Stomach smooth muscle (tissue), 2 donors: Measurements from ENCODE around the gene SLC25A12.

Source experiments
- H3K27ac ChIP-seq: one replicate; pipeline ENCODE4 v1.7.0; 2013; ENCODE audit warnings: mild to moderate bottlenecking, low read length, inconsistent platforms
- H3K27me3 ChIP-seq, 2 donors: one replicate each; pipeline ENCODE4 v1.7.0; 2013; ENCODE audit warnings: low read length in 2 of 2; ENCODE audit not compliant: insufficient read depth in 2 of 2, control insufficient read depth in 1 of 2
- H3K36me3 ChIP-seq, 2 donors: one replicate each; pipeline ENCODE4 v1.7.0; 2013; ENCODE audit warnings: low read length in 2 of 2; ENCODE audit not compliant: control insufficient read depth in 2 of 2, insufficient read depth in 2 of 2
- H3K4me1 ChIP-seq: one replicate; pipeline ENCODE4 v1.7.0; 2013; ENCODE audit warnings: low read length; ENCODE audit not compliant: control insufficient read depth, insufficient read depth
- H3K4me3 ChIP-seq, 2 donors: one replicate each; pipeline ENCODE4 v1.7.0; 2013; ENCODE audit warnings: low read length in 2 of 2
- H3K9ac ChIP-seq, 2 donors: one replicate each; pipeline ENCODE4 v1.7.0; 2013; ENCODE audit warnings: low read length in 2 of 2, mild to moderate bottlenecking in 1 of 2
- H3K9me3 ChIP-seq, 2 donors: one replicate each; pipeline ENCODE4 v1.7.0; 2013; ENCODE audit warnings: low read length in 2 of 2; ENCODE audit not compliant: control insufficient read depth in 2 of 2
- donor health status: healthy.
- donor health status: Pancreatic carcinoma.

The SLC25A12 gene

DNA sequence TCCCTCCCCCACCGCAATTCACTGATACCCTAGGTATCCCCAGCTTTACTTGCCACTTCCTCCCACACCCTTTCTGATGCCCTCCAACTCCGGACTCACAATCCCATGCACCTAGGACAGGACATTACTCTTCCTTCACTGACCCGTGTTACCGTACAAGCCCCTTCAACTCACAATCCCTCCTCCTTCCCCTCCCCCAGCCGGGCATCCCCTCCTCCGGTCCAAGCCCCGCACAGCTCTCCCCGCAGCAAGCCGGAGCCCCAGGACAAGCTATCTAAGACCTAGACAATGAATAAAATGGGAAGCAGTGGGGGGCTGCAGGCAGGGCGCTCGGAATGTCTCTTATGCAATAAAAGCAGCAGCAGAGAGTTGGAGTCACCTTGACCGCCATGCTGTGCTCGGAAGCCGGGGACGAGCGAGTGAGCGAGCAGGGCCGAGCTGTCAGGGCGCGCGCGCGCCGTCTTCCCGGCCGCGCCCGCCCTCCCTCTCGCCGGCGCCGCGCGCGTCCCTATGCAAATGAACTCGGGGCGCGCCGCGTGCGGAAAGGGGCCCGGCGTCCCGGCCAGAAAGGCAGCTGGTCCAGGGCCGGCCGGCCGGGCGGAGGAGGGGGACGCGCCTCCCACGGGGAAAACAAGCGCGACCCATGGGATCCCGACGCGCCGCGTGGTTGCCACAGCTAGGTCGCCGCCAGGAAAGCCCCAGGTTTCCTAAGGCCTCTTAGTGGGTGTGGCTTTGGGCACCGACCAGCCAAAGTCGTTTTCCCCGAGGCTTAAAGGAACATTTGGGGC is at the start of gene SLC25A12:
Gene SLC25A12 (minus strand): TSS at position 421 of the 788 bp plus-strand sequence. CDS start 30 bp downstream, at position 391.
- Histone ChIP-seq H3K4me1 (peaks cover 3% of the 10 kb centered on the region), H3K36me3 (peaks cover 0 to 5% of the 10 kb centered on the region in 2 donors), H3K9me3 (no peaks in the 10 kb centered on the region), H3K4me3 (peak within 1 kb of the TSS; percentile 85 to 99), H3K27me3 (no peaks in the 10 kb centered on the region), H3K9ac (peak within 1 kb of the TSS; percentile 82 to 91), H3K27ac (peak within 1 kb of the TSS; percentile 74)

- Histone ChIP-seq H3K27ac (no peak overlapping the region), H3K4me3 (no peak overlapping the region), H3K27me3 (no peaks in the 10 kb centered on the region), H3K9me3 (no peaks in the 10 kb centered on the region), H3K9ac (no peak overlapping the region), H3K36me3 (peaks cover 0 to 3% of the 10 kb centered on the region in 2 donors), H3K4me1 (no peaks in the 10 kb centered on the region)
Observed at GRCh38 chr2:171941316-171941699, 47.3 kb upstream of the SLC25A12 start.

GRCh38 chr2:171939743-171940071 is 45.7 kb upstream of the SLC25A12 start:
- no peak overlapping the region for H3K27ac ChIP-seq

DNA sequence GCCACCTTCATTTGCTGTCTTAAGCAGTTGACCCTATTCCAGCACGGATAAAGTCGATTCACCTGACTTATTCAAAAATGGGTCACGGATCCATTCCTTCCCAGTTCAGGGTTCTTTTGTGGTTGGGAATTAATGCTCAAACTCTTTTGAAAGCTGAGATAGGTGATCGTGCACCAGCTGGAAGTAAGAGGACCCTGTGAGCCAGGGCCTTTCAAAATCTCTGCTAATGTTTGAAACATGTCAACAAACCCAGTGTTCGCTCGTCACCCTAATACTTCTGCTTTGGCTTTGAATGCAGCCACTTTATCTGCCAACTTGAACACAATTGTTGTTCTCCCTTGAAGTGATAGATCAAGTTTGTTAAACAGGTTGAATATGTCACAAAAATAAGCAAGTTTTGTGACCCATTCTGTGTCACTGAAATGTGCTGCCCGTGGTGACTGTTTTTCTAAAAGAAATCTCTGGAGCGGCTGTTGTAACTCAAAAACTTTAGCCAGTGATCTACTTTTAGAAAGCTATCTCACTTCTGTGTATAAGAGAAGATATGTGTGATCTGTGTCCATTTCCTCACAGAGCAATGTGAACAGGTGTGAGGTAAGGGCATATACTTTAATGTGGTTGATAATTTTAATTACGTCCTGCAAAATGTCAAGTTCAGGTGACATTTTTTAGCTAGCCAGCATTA is 45.2 kb upstream of the SLC25A12 start:
- Histone ChIP-seq H3K9ac (no peak overlapping the region), H3K36me3 (peaks cover 0 to 3% of the 10 kb centered on the region in 2 donors), H3K9me3 (no peaks in the 10 kb centered on the region), H3K27ac (no peak overlapping the region), H3K27me3 (no peaks in the 10 kb centered on the region), H3K4me3 (no peak overlapping the region), H3K4me1 (no peaks in the 10 kb centered on the region)

More at GRCh38 chr2:171939743-171940071, 45.7 kb upstream of the SLC25A12 start:
- H3K4me3 ChIP-seq, result no peak overlapping the region
- H3K36me3 ChIP-seq, result peaks cover 0 to 3% of the 10 kb centered on the region in 2 donors
- no peak overlapping the region for H3K9ac ChIP-seq
- H3K27me3 ChIP-seq, result no peaks in the 10 kb centered on the region
- no peaks in the 10 kb centered on the region for H3K9me3 ChIP-seq
- no peaks in the 10 kb centered on the region for H3K4me1 ChIP-seq

GRCh38 chr2:171930385-171930784 is 36.3 kb upstream of the SLC25A12 start:
- Histone ChIP-seq H3K27me3 (no peaks in the 10 kb centered on the region), H3K9ac (no peak overlapping the region), H3K4me3 (no peak overlapping the region), H3K9me3 (no peaks in the 10 kb centered on the region), H3K27ac (no peak overlapping the region), H3K36me3 (peaks cover 0 to 2% of the 10 kb centered on the region in 2 donors), H3K4me1 (no peaks in the 10 kb centered on the region)

GRCh38 chr2:171924170-171924942 is 30.3 kb upstream of the SLC25A12 start:
- Histone ChIP-seq H3K9me3 (no peaks in the 10 kb centered on the region), H3K27me3 (no peaks in the 10 kb centered on the region), H3K4me1 (peaks cover 9% of the 10 kb centered on the region), H3K4me3 (no peak overlapping the region), H3K36me3 (no peaks in the 10 kb centered on the region), H3K9ac (peak overlapping the region in 1 of 2 donors; percentile 75), H3K27ac (no peak overlapping the region)

DNA sequence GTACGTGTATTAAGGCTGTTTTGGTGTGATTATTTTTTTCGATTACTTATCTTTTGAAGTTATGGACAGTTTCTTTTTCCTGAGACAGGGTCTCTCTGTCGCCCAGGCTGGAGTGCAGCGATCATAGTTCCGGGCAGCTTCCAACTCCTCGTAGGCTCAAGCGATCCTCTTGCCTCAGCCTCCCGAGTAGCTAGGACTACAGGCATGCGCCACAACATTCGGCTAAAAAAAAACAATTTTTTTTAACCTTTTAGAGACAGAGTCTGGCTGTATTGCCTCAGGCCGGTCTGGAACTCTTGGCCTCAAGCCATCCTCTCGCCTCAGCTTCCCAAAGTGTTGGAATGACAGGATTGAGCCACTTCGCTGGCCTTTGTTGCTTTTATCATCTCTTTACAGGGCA is 29.2 kb upstream of the SLC25A12 start:
- Histone ChIP-seq H3K9me3 (no peaks in the 10 kb centered on the region), H3K9ac (peak overlapping the region; percentile 75 to 97), H3K4me3 (peak overlapping the region; percentile 63 to 95), H3K27me3 (no peaks in the 10 kb centered on the region), H3K36me3 (no peaks in the 10 kb centered on the region), H3K4me1 (peaks cover 9% of the 10 kb centered on the region), H3K27ac (peak overlapping the region; percentile 95)

GRCh38 chr2:171922230-171923022 is 28.4 kb upstream of the SLC25A12 start, which contains the start of gene HAT1:
Gene HAT1 (plus strand): TSS chr2:171922461. CDS start chr2:171922501, 40 bp downstream.
- peaks cover 9% of the 10 kb centered on the region for H3K4me1 ChIP-seq

DNA sequence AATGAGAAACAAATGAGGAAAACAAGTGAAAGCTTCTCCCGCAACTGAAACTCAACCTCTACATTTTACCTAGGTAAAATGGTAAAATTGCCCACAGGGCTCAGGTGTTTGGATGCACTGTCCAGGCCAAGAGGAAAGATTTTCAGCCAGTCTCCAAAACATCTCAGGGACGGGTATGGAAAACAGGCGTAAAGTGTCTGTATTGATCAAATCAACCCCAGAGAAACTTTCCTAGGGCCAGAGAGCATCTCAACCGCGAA is 27.9 kb upstream of the SLC25A12 start:
- Histone ChIP-seq H3K9ac (peak overlapping the region; percentile 75 to 95), H3K27me3 (no peaks in the 10 kb centered on the region), H3K4me1 (peaks cover 9% of the 10 kb centered on the region), H3K9me3 (no peaks in the 10 kb centered on the region), H3K4me3 (peak overlapping the region; percentile 63 to 95), H3K27ac (peak overlapping the region; percentile 95), H3K36me3 (no peaks in the 10 kb centered on the region)

More at GRCh38 chr2:171922230-171923022, 28.4 kb upstream of the SLC25A12 start, which contains the start of gene HAT1:
- Histone ChIP-seq H3K9me3 (no peaks in the 10 kb centered on the region), H3K27me3 (no peaks in the 10 kb centered on the region), H3K9ac (peak within 1 kb of the TSS; percentile 75 to 97), H3K4me3 (peak within 1 kb of the TSS; percentile 63 to 95), H3K36me3 (no peaks in the 10 kb centered on the region), H3K27ac (peak within 1 kb of the TSS; percentile 95)

- no peak overlapping the region for H3K9ac ChIP-seq
- H3K36me3 ChIP-seq, result no peaks in the 10 kb centered on the region
- no peaks in the 10 kb centered on the region for H3K9me3 ChIP-seq
Observed at GRCh38 chr2:171919453-171919852, 25.4 kb upstream of the SLC25A12 start.

More at GRCh38 chr2:171919453-171919852, 25.4 kb upstream of the SLC25A12 start:
- no peak overlapping the region for H3K27ac ChIP-seq
- no peak overlapping the region for H3K4me3 ChIP-seq
- peaks cover 9% of the 10 kb centered on the region for H3K4me1 ChIP-seq
- H3K27me3 ChIP-seq, result no peaks in the 10 kb centered on the region
